HG03196 (cell line): ENCODE results near the gene TEDC1.

Source experiments
- ATAC-seq: cut with Tn5 transposase; IDR thresholded peaks from one replicate; pipeline ENCODE4 v1.9.1; 2021; ENCODE audit not compliant: unreplicated experiment

Gene TEDC1, protein sequence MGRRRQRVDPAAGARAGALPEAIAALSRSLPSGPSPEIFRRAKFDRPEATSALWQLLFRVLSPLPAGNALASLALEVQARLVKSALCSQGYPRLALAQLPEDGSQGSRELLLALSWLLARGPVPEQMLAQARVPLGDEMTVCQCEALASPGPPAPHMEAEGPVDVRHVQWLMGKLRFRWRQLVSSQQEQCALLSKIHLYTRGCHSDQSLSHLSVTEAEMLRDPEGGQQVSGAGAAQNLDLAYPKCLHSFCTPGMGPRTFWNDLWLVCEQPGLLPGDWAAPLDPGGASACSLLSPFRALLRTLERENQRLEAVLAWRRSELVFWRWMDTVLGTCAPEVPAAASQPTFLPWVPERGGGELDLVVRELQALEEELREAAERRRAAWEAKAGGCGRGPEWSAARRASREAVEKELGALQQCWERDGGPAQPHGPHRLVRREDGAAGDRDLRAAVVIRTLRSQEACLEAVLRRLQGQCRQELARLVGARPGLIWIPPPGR

DNA sequence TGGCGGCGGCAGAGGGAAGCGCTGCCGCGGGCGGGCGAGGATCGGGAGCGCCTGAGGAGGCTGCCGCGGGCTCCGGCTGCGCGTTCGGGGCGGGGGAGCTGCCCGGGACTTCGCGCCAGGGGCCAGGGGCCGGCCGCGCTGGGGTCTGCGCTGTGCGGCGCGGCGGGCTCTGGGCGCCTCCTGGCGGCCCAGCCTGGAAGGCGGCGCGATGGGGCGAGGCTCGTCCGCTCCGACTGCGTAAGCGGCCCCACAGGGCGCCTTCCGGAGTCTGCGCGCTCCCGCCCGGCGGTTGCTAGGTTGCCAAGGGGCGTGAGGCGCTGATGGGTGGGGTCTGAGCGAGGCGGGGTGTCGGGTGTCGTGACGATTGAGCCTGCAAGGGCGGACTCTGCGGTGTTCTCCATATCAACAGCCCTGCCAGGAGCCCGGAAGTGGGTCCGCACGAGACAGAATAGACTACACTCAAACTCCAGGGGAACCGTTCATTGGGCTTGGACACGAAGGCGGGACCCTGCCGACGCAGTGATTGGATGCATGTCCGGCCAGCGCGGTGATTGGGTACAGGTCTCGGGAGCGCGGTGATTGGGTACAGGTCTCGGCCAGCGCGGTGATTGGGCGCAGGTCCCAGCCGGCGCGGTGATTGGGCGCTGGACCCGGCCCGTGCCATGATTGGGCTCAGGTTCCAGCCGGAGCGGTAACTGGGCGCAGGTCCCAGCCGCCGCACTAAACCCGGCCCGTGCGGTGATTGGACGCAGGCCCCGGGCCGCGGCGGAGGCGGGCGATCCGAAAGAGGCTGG lies at the start of gene TEDC1:
TEDC1 (plus strand) TSS at position 675 of the 794 bp plus-strand sequence. CDS start 130 bp downstream, outside the sequence.
- ATAC-seq, result peak; percentile 66

DNA sequence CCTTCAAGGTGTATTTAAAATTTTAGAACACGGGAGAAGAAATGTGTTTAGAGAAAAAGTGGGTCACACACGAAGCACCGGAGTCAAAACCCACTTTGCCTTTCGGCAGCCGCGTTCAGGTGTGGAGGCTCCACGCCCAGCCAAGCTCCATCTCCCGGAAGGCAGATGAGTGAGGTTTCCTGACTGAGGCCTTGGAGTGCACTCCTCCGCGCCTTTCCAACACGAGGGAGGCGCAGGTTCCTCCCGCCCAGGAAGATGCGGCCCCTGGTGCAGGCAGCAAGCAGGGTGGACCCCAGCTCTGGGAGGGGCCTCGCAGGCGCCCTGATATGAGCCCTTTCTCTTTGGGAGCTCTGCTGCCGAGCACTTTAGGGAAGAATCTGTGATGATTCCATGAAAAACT lies 48.9 kb upstream of the TEDC1 start:
- no peak for ATAC-seq

DNA sequence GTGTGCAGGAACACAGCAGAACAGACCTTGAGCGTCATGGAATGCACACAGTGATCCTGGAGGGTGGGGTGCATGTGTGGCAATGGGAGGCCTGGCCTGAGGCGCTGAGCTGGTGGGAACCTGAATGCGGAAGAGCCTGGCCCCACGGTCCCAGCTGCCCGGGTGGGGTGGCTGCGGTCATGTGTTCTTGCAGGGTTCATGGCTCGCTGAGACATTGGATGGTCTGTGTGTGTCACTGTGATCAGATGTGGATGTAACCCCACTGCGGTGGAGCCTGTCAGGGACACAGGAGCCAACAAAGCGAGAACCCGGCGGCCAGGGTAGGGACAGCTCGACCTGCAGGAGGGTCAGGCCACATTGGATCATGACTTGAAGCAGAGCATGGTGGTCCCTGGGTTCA lies 48.2 kb upstream of the TEDC1 start:
- ATAC-seq, result no peak

DNA sequence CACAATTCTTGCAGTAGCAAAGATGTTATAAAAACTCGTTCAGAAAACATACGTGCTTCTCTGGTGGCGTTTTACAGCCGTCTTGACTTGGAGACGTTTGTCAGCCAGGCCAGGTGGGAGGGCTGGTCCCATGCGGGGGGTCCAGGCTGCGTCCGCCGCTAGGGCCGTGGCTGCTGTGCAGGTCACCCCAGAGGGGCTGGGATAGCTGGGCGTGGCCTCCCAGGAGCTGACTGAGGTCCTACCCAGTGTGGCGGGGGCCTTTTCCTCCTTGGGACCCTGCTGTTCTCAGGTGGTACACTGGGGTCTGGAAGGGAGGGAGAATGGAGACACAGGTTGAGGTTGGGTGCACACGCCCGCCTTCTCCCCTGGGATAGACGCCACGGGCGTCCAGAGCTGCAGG lies 46.2 kb upstream of the TEDC1 start:
- ATAC-seq, result no peak

DNA sequence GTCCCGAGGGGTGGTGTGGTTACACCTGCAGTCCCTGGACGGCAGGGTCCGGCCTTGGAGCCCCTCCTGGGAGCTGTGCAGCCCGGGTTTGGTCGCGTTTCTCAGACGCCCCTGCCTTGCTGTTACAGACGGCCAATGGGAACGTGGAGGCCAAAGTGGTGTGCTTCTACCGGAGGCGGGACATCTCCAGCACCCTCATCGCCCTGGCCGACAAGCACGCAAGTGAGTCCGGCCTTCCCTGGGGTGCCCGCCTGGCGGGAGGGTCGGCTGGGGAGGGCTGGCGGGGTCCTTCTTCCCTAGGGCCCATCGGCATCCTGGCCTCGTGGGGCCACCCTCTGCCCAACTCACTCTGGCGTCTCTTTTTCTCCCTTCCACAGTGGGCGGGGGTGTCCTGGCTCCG lies 45.8 kb upstream of the TEDC1 start:
- no peak for ATAC-seq

DNA sequence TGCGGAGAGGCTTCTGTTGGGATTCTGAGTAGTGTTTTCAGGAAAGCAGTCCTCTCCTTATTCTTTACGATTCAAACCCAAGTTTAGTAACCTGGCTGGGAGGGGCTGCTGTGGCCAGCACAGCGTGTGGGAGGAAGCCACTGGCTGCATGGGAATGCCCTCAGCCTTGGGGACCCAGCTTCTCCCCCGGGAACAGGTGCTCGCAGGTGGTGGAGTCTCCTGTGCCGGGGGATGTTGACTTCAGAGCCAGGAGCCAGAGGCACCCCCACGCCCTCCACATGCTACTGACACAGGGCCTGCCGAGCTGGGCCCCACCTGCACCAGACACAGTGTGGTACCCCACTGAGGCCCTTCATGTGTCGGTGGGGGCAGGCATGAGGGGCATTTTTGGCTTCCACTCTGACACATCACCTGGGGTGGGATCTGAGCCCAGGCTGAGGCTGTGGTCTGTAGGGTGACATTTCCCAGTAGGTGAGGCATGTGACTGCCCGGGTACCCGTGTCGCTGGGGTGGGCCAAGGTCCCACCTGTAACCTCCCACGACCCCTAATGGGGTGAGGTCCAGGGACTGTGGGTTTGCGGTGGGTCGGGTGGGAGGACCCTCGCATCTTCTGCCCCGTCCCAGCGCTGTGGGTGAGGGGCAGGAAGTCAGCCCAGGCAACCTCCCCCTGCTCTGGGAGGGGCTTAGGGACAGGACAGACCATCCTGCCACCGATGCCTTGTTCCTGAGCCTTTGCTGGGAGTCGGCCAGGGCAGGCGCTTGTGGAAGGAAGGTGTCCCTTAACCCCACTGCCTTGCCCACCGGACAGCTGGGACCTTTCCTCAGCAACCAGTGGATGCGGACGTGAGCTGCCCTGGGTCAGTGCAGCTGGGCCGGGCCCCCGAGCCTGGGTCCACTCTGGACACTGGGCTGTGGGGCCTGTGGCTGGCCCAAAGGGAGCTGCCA lies 44.9 kb upstream of the TEDC1 start:
- no peak for ATAC-seq

DNA sequence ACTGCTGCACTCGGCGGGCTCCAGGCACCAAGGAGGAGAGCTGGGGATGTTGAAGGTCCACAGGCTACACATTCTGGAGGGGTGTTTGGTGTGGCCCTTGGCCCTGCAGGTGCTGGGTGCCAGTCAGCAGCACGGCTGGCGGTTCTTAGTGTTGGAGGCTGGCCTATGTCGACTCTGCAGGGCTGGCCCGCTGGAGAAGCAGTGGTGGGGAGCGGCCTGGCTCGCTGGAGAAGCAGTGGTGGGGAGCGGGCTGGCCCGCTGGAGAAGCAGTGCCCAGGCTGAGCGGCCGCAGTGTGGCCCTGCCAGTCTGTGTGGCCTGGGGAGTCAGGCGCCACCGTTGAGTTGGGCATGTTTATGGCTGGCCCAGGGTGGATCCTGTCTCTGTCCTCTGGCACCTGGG lies 44.1 kb upstream of the TEDC1 start:
- ATAC-seq, result no peak

DNA sequence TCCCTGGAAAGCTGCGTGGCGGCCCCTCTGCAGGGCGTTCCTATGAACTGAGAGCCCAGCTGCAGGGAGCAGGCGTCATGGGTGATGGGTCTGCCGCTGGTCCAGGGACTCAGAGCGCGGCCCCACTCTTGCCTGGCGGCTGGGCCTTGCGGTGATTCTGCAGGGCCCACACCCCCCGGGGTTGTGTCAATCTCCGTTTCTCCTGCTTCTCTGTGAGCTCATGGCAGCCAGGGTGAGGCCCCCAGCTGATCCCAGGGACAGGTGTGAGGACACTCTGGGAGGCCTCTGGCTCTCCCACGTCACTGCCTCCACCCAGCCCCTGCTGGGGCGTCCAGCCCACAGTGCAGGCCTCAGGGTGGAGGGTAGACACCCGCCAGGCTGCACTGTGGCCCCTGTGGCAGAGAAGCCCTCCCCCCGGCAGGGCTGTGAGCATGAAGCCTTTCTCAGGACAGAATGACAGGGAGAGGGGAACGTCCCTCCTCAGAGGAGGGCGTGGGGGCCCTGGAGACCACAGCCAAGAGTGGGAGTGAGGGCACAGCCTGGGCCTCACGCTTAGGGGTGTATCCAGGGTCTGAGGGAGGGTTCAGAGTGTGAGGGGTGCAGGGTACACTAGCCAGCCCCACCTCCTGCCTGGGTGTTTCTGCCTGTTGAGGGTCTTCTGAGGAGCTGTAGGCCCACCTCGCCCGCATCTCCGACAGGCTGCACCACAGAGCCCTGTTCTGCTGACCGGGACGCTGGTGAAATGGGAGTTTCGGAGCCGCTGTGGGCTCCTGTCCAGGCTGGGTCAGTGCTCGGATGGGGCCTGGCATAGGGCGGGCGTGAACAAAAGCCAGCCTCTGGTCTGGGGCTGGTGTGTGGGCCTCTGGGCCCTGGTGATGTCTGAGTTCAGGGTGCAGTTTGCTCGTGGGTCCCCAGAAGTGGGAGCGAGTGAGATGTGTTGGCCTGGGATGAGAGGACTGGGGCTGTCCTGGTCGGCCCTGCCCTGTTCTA lies 43.1 kb upstream of the TEDC1 start:
- ATAC-seq, result no peak

DNA sequence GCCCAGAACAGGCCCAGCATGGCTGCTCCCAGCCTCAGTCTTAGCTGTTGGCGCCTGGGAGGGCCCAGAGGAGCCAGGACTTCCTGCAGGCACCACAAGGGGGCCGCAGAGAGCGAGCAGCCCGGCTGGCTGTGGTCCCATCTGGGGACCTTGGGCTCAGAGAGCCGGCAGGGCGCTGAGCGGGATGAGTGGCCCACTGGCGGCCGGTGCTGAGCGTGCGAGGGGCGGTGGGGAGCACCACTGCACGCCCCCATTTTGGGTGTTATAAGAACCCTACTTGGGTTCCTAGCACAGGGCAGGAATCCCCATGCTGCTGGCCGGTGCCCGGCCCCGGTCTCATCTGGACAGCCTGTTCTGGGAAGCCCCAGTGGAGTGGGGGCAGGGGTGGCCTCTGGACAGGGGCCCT lies 42.3 kb upstream of the TEDC1 start:
- no peak for ATAC-seq

DNA sequence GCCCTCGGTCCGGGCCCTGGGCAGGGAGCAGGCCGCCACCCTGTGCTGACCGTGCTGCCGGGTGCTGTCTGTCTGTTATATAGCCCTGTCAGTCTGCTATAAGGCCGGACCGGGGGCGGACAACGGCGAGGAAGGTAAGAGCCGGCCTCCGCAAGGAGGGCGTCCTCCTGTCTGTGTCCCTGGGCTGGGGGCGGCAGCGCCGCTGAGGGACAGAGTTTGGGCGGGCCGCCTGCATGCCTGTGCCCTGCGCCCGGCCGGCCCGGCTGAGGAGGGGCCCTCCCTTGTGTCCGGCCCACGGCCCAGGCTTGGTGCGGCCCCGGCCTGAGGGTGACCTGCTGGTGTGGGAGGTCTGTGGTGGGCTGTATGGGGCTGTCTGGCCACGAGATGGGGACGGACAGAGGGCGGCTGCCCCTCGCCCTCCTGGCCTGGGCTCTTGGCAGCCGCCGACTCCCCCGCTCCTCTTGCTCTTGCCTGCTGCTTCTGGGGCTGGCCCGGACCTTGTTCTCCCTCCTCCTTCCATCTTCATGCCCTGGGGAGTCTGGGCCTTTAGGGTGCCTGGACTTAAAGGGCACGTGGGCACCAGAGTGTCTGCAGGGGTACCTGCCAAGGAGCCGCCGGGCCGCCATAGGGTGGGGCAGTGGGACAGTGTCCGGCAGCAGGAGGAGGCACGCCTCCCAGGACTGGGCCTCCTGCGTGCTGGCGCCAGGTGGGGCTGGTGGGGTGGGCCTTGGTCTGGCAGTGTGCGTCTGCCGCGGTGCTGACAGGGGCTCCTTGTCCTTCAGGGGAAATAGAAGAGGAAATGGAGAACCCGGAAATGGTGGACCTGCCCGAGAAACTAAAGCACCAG lies 41.5 kb upstream of the TEDC1 start:
- no peak for ATAC-seq

DNA sequence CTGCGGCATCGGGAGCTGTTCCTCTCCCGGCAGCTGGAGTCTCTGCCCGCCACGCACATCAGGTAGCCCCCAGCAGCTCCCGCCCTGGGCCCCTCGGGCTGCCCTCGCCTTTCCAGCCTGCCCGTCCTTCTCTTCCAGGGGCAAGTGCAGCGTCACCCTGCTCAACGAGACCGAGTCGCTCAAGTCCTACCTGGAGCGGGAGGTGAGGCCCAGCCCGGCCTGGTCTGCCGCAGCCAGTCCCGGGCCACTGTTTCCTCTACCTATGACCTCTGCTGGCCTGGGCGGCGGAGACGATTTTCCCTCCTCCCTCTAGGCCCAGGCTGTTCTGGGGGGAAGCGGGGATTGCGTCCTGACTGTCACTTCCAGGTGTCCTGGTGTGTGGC lies 40.9 kb upstream of the TEDC1 start:
- no peak for ATAC-seq

DNA sequence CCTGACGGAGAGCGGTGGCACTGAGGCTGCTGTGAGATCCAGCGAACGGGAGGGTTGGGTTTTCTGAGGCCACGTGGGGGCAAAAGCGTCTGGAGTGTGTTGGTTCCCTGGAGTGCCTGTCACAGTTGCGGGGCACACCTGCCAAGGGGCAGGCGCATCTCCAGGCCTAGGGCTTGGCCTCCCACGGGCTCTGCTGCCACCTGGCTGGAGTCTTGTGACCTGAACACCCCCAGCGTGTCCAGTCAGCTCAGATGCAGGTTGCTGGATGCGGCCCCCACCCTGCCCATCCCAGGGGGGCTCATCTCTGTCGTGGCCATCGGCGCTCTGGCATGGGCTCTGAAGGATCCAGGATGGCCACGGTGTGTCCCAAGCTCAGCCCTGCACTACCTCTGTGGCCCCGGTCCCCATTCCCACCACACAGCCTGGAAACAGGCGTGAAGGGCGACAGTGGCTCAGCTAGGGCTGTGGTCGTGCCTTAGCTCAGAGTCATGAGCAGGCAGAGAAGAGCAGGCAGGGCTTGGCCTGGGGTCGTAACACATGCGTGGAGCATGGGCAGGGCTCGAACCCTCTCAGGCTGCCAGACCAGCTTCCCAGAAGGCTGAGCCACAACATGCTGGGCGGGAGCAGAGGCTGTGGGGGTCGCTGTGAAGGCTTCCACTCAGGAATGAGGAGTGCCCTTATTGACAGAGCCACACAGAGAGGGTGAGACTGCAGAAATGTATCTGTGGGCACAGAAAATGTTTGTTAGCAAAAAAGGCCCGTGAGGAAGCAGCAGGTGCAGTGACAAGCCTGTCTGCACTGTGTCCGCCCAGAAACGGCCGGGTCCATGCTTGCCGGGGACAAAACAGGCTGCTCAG lies 40.0 kb upstream of the TEDC1 start:
- no peak for ATAC-seq

DNA sequence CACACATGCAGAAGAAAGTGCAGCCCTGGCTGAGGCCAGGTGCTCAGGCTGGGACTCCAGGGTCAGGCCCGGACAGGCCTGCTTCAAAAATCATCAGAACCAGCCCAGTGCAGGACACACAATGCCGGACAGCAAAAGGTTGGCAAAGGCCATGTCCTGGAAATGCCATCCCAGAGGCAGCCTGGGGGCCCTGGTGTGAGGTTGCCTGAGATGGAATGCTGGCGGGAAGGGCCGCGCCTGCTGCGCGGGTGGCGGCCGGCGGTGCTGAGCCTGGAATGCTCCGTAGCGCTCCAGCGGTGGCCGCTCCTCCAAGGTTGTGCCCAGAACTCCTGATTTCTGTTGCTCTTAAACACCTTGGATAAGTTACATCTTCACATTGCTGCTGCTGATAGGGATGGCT lies 38.1 kb upstream of the TEDC1 start:
- ATAC-seq, result no peak

DNA sequence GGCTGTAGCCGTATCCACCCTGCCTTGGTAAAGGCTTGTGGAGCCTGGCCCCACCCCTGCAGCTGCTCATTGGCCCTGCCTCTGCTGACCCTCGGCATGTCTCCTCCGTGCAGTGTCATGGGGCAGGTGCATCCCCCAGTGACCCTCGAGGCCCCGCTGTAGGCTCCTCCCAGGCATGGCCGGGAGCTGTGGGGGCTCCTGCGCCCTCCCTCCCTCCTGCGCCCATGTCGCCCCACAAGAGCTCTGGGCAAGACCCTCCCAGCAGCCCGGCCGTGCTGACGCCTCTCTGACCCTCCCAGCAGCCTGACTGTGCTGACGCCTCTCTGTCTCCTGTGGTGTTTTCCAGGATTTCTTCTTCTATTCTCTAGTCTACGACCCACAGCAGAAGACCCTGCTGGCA lies 37.2 kb upstream of the TEDC1 start:
- no peak for ATAC-seq

DNA sequence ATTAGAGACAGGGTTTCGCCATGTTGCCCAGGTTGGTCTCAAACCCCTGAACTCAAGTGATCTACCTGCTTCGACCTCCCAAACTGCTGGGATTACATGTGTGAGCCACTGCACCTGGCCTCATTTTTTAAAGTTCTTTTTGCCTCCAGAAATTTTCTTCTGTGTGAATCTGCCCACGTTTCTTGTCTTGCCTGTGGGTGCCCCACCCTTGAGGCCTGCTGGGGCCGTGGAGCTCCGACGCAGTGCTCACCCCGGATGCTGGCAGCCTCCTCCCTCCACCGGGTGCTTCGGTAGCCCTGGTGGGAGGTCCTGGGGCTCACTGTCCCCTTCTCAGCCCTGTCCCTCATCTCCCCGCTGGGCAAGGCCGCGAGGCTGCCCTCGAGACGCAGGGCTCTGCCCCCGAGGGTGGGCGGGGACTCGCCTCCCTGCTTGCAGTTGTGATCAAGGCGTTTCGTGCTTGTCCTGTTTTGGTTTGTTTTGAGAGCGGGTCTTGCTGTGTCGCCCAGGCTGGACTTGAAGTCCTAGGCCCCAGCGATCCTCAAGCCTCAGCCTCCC lies 35.9 kb upstream of the TEDC1 start:
- no peak for ATAC-seq

DNA sequence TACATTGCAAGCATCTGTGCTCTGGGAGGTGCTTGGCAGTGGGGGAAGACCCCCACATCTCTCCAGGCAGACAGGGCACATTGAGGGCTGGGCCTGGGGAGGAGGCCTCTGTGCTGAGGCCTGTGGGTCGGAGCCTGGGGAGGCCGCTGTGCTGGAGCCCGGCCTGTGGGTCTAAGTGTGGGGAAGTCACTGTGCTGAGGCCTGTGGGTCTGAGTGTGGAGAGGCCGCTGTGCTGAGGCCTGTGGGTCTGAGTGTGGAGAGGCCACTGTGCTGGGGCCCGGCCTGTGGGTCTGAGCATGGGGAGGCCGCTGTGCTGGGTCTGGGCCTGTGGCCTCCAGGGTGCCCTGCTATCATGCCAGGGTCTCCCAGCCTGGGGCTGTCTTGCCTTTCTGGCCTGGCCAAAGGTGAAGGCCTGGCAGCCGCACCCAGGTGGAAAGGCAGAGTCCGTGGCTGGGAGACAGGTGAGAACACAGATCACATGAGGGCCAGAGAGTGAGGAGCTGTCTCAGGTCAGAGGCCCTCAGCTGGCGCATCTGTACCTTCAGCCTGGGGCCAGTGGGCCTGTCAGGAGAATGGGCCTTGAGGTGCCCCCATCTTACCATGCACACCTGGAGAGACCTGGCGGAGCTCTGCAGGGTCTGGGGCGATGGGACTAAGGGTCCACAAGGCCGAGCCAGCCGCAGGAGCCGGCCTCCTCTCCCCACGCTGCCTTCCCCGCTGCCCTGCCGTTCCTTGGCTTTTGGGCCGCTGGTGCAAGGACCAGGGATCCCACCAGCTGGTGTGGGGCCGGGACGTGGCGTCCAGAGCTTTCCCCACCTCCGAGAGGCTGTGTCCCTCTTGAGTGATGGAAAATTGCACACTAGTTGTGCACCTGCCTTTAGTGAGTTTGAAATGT lies 35.0 kb upstream of the TEDC1 start:
- ATAC-seq, result no peak
